HEK293 (cell line): Measurements from ENCODE around the gene PIF1.

Experiments used
- CTCF ChIA-PET: fragments of 350-600 bp; formaldehyde crosslinking; extraction: SDS; loops from one replicate; lab custom pipeline; 2021; ENCODE audit warnings: antibody characterized with exemption; lab: Yijun Ruan, JAX
- POLR2A ChIA-PET: fragments of 300-600 bp; formaldehyde crosslinking; extraction: SDS; loops from one replicate; lab custom pipeline; 2020; ENCODE audit warnings: antibody characterized with exemption, inconsistent platforms; lab: Yijun Ruan, JAX
- H3K27ac ChIP-seq: fragments of 200-500 bp; sonication (Bioruptor generic); 2 replicates; pipeline ENCODE4 v1.5.1; 2014; ENCODE audit warnings: low read depth, low read length, control low read depth, inconsistent platforms; ENCODE audit errors: extremely low read depth
- H3K36me3 ChIP-seq, 2 experiments: fragments of 200-500 bp in 1 of 2; sonication (Bioruptor generic) in 1 of 2; 1 replicate in 1 of 2; 2 replicates in 1 of 2; pipeline ENCODE4 v1.5.1; 2014 to 2017; ENCODE audit warnings: inconsistent platforms in 2 of 2, low read length in 2 of 2; ENCODE audit not compliant: control insufficient read depth in 2 of 2, insufficient read depth in 1 of 2
- H3K4me1 ChIP-seq: fragments of 200-500 bp; sonication (Bioruptor generic); 2 replicates; pipeline ENCODE4 v1.5.1; 2014; ENCODE audit warnings: mild to moderate bottlenecking, low read length, inconsistent platforms; ENCODE audit not compliant: control insufficient read depth, insufficient read depth
- H3K4me3 ChIP-seq: 2 replicates; pipeline ENCODE4 v1.5.1; 2011; ENCODE audit warnings: low read depth, mild to moderate bottlenecking, control low read depth, low read length, moderate library complexity
- H3K9me3 ChIP-seq: fragments of 200-500 bp; sonication (Bioruptor generic); 2 replicates; pipeline ENCODE4 v1.5.1; 2014; ENCODE audit warnings: low read depth, low read length, inconsistent platforms; ENCODE audit not compliant: control insufficient read depth, insufficient read depth
- KLF1 ChIP-seq: fragments of 450-650 bp; formaldehyde crosslinking; IDR thresholded peaks from 2 replicates; pipeline ENCODE4 v1.5.1; 2016; ENCODE audit warnings: missing biosample characterization, missing genetic modification characterization
- KLF16 ChIP-seq: fragments of 450-650 bp; formaldehyde crosslinking; IDR thresholded peaks from 2 replicates; pipeline ENCODE4 v1.5.1; 2017; ENCODE audit warnings: missing biosample characterization, missing genetic modification characterization
- RBAK ChIP-seq: fragments of 450-650 bp; formaldehyde crosslinking; IDR thresholded peaks from 2 replicates; pipeline ENCODE4 v1.5.1; 2016; ENCODE audit warnings: missing biosample characterization, missing genetic modification characterization
- SP7 ChIP-seq: fragments of 450-650 bp; formaldehyde crosslinking; IDR thresholded peaks from 2 replicates; pipeline ENCODE4 v1.5.1; 2016; ENCODE audit warnings: missing biosample characterization, missing genetic modification characterization
- ZBTB49 ChIP-seq: fragments of 450-650 bp; formaldehyde crosslinking; IDR thresholded peaks from 2 replicates; pipeline ENCODE4 v1.5.1; 2016; ENCODE audit warnings: missing biosample characterization, missing genetic modification characterization, low read depth
- ZBTB8A ChIP-seq: fragments of 450-650 bp; formaldehyde crosslinking; IDR thresholded peaks from 2 replicates; pipeline ENCODE4 v1.5.1; 2016; ENCODE audit warnings: missing biosample characterization, missing genetic modification characterization
- ZNF10 ChIP-seq: fragments of 450-650 bp; formaldehyde crosslinking; IDR thresholded peaks from 2 replicates; pipeline ENCODE4 v1.5.1; 2017; ENCODE audit warnings: missing biosample characterization, missing genetic modification characterization
- ZNF16 ChIP-seq: fragments of 450-650 bp; formaldehyde crosslinking; IDR thresholded peaks from 2 replicates; pipeline ENCODE4 v1.5.1; 2016; ENCODE audit warnings: low read depth, missing biosample characterization, missing genetic modification characterization
- ZNF174 ChIP-seq: fragments of 450-650 bp; formaldehyde crosslinking; IDR thresholded peaks from 2 replicates; pipeline ENCODE4 v1.5.0; 2017; ENCODE audit warnings: missing biosample characterization, mild to moderate bottlenecking, missing genetic modification characterization
- ZNF202 ChIP-seq: fragments of 450-650 bp; formaldehyde crosslinking; IDR thresholded peaks from 2 replicates; pipeline ENCODE4 v1.5.1; 2016; ENCODE audit warnings: missing biosample characterization, missing genetic modification characterization, borderline replicate concordance
- ZNF341 ChIP-seq: fragments of 450-650 bp; formaldehyde crosslinking; IDR thresholded peaks from 2 replicates; pipeline ENCODE4; 2016; ENCODE audit warnings: low read depth, missing biosample characterization, missing genetic modification characterization
- ZNF513 ChIP-seq: fragments of 450-650 bp; IDR thresholded peaks from 2 replicates; pipeline ENCODE4 v1.5.1; 2018; ENCODE audit warnings: missing biosample characterization, missing genetic modification characterization
- ZNF561 ChIP-seq: fragments of 450-650 bp; IDR thresholded peaks from 2 replicates; pipeline ENCODE4 v1.5.1; 2018; ENCODE audit warnings: missing biosample characterization, missing genetic modification characterization, borderline replicate concordance
- ZNF585B ChIP-seq: fragments of 450-650 bp; formaldehyde crosslinking; IDR thresholded peaks from 2 replicates; pipeline ENCODE4 v1.5.1; 2016; ENCODE audit warnings: missing biosample characterization, missing genetic modification characterization
- ZNF610 ChIP-seq: fragments of 450-650 bp; formaldehyde crosslinking; IDR thresholded peaks from 2 replicates; pipeline ENCODE4 v1.5.1; 2016; ENCODE audit warnings: missing biosample characterization, missing genetic modification characterization, borderline replicate concordance
- ZNF626 ChIP-seq: fragments of 450-650 bp; sonication (Bioruptor Pico); formaldehyde crosslinking; IDR thresholded peaks from 2 replicates; pipeline ENCODE4 v1.5.1; 2018; ENCODE audit warnings: missing biosample characterization, missing genetic modification characterization, inconsistent platforms
- ZNF639 ChIP-seq: fragments of 450-650 bp; formaldehyde crosslinking; IDR thresholded peaks from 2 replicates; pipeline ENCODE4 v1.5.1; 2016; ENCODE audit warnings: missing biosample characterization, missing genetic modification characterization
- ZNF664 ChIP-seq: fragments of 450-650 bp; formaldehyde crosslinking; IDR thresholded peaks from 2 replicates; pipeline ENCODE4 v1.5.1; 2016; ENCODE audit warnings: missing biosample characterization, missing genetic modification characterization
- ZNF670 ChIP-seq: fragments of 450-650 bp; formaldehyde crosslinking; IDR thresholded peaks from 2 replicates; pipeline ENCODE4 v1.5.1; 2016; ENCODE audit warnings: missing biosample characterization, missing genetic modification characterization, low read depth
- ZNF791 ChIP-seq: fragments of 450-650 bp; formaldehyde crosslinking; IDR thresholded peaks from 2 replicates; pipeline ENCODE4 v1.5.1; 2016; ENCODE audit warnings: missing biosample characterization, missing genetic modification characterization
- ZSCAN23 ChIP-seq: fragments of 450-650 bp; formaldehyde crosslinking; IDR thresholded peaks from 2 replicates; pipeline ENCODE4 v1.5.1; 2016; ENCODE audit warnings: missing biosample characterization, missing genetic modification characterization

PIF1 gene

DNA sequence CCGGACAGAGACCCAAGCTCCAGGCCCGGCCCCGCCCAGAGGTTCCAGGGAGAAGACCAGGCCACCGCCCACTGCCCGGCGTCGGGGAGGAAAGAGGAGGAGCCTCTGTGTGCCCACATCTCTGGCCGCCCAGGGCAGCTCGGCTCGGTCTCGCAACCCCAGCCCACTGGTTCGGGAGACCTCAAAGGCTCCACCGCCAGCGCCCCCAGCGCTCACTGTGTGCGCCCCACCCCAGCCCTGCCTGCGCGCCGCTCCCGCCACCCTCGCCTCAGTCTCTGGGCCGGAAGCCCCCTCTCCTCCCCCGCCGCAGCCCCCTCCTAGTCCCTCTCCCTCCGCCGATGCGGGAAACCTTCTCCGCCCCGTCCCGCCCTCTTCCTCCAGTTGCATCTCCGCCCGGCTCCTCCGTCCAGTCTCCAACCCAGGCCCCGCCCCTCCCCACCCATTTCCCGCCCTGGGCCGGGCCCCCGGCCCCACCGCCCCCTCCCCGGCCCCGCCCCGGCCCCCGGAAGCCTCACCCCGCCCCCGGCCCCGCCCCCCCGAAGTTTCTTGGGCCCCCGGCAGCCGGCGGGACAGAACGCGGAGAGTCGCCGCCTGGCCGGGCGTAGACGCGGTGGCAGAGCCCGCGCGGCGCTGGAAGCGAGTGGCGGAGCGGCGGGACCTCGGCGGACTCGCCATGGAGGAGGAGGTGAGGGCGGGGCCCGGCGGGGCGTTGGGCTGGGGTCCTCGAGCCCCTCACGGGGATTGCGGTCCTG lies 16.1 kb upstream of the PIF1 start, which contains the start of gene PLEKHO2 (continued):
- no peak for TF ChIP-seq ZNF639 (tag by site-specific recombination)

DNA sequence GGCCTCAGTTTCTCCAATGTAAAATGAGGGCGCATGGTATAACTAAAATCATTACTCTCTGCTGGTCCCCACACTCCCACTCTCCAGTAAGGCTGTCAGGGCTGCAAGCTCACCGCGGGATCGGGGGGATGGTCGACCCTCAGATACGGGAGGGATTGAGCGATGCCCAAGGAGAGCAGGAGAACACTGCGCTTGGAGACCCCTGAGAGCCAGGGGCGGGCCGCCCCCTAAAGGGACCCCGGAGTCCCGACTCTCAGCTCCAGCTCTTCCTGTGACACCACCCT lies 15.6 kb upstream of the PIF1 start:
- TF ChIP-seq ZBTB49 (tag by site-specific recombination) (no peak), ZNF626 (tag by site-specific recombination) (no peak), ZNF341 (tag by site-specific recombination) (peak; percentile 93), ZNF513 (tag by site-specific recombination) (no peak)
- Histone ChIP-seq H3K4me3 (peak overlapping the region; percentile 57), H3K9me3 (no peaks in the 10 kb centered on the region), H3K4me1 (no peaks in the 10 kb centered on the region), H3K27ac (no peak overlapping the region; the same call in 1 of the 2 replicates), H3K36me3 (no peaks in the 10 kb centered on the region)
- ChIA-PET POLR2A (interaction anchor here (0.6 to 1.1 kb wide), 7 partner anchors 9 to 377 kb away, joined by 3 to 16 read pairs (median 3); partner anchors contain the start of gene PIF1), CTCF (interaction anchor here (0.6 kb wide), 2 partner anchors 32 to 730 kb away, joined by 3 to 4 read pairs; no protein-coding TSS in a partner anchor)

GRCh38 chr15:64837502-64837901 lies 12.1 kb upstream of the PIF1 start:
- Histone ChIP-seq H3K4me3 (no peak overlapping the region), H3K27ac (no peak overlapping the region)
- CTCF ChIA-PET = no interaction called here
- TF ChIP-seq ZNF610 (tag by site-specific recombination) (no peak), ZNF174 (tag by site-specific recombination) (no peak), RBAK (tag by site-specific recombination) (no peak), ZNF10 (tag by site-specific recombination) (no peak), KLF16 (tag by site-specific recombination) (no peak), ZNF791 (no peak), ZNF202 (tag by site-specific recombination) (no peak), ZNF585B (tag by site-specific recombination) (no peak), ZNF670 (no peak), SP7 (tag by site-specific recombination) (no peak), KLF1 (no peak), ZSCAN23 (tag by site-specific recombination) (no peak), ZNF513 (tag by site-specific recombination) (no peak), ZBTB8A (tag by site-specific recombination) (no peak), ZNF664 (no peak), ZNF16 (tag by site-specific recombination) (no peak), ZNF561 (tag by site-specific recombination) (no peak)
- TF ChIP-seq, all 188 proteins: peak for 0
- Histone ChIP-seq H3K9me3 (no peaks in the 10 kb centered on the region), H3K4me1 (no peaks in the 10 kb centered on the region), H3K36me3 (no peaks in the 10 kb centered on the region)
- POLR2A ChIA-PET = interaction anchor here (0.6 to 0.7 kb wide), 2 partner anchors 19 to 176 kb away, joined by 3 to 4 read pairs; no protein-coding TSS in a partner anchor
